Measurements from ENCODE around the gene VWA5B2.
A peak's percentile ranks its signal among the peaks of the same experiment; 100 is the strongest.
"Not testable (repeated sequence)": the region's sequence is repeated elsewhere in the genome, so short reads cannot be mapped to it uniquely, and the experiment has no call there.

Gene VWA5B2

GRCh38 chr3:184248454-184249411, 19.3 kb downstream of the VWA5B2 start, which contains the start of gene ALG3:
Gene ALG3, minus strand, starts transcription at chr3:184248962. Its CDS starts 22 bp downstream, at chr3:184248940.
- DNase-seq: peak; percentile 92

GRCh38 chr3:184249412-184250166, 20.2 kb downstream of the VWA5B2 start, which contains the start of gene EEF1AKMT4:
Gene EEF1AKMT4, plus strand, starts transcription at chr3:184249672. Its CDS starts 23 bp downstream, at chr3:184249695.
- peak; percentile 99 for DNase-seq

- peak; percentile 96 for DNase-seq
Measured at GRCh38 chr3:184250167-184250828, 20.9 kb downstream of the VWA5B2 start.

DNA sequence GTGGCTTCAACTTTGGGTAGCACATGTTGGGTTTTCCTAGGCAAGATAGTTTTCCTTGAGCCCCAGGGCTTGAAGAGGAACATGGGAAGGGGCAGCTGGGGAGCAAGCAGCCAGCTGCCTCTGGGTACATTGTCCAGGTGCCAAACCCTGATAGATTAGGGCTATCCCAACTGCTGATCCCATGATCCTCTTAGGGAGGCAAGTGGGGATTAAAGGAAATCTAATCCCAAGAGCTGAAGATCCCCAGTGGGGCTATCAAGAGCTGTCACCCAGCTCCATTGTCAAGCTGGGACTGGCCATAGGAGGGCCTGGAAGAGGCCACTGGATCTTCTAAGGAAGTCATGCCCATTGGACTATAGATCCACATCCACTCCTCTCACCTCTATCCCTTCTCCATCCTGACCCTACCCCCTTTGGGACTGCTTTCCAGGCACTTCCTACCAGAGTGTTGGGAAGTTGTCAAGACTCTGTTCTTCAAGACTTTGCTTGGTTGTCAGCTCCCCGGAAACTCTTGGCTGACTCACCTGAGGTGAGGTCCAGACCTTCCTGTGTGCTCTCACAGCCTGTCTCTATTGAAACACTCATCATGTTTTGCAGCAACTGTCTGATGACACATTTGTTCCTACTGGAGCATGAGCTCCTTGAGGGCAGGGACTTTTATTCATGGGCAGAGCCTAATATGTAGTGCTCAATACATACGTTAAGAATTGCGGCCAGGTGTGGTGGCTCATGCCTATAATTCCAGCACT, 26.1 kb downstream of the VWA5B2 start:
- DNase-seq: no peak

GRCh38 chr3:184257083-184257915, 27.9 kb downstream of the VWA5B2 start:
- DNase-seq: no peak

GRCh38 chr3:184258926-184259325, 29.5 kb downstream of the VWA5B2 start:
- no peak for DNase-seq

DNA sequence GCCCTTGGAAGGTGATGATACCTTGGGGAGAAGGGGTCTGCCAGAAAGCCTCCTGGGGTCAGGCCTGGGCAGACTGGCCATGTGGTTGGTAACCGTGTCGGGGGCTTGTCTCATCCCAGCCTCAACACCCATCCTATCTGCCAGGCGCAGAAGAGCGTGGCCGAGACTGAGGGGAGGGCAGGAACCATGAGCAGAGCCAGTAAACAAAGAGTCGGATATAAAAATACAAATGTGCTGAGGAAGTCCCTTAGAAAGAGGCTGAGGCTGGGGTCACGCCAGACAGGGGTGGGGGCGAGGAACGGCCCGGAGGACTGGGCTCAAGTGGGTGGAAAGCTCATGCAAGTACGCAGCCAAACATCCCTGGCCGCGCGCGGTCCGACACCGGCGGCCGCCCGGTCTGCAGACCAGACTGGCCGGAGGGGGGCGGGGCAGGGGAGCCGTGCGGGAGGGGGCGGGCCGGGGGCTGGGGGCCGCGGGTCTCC, 30.1 kb downstream of the VWA5B2 start:
- DNase-seq: no peak

- peak; percentile 18 for DNase-seq
Measured at GRCh38 chr3:184259878-184260723, 30.7 kb downstream of the VWA5B2 start.

GRCh38 chr3:184260724-184261269, 31.4 kb downstream of the VWA5B2 start:
- no peak for DNase-seq

DNA sequence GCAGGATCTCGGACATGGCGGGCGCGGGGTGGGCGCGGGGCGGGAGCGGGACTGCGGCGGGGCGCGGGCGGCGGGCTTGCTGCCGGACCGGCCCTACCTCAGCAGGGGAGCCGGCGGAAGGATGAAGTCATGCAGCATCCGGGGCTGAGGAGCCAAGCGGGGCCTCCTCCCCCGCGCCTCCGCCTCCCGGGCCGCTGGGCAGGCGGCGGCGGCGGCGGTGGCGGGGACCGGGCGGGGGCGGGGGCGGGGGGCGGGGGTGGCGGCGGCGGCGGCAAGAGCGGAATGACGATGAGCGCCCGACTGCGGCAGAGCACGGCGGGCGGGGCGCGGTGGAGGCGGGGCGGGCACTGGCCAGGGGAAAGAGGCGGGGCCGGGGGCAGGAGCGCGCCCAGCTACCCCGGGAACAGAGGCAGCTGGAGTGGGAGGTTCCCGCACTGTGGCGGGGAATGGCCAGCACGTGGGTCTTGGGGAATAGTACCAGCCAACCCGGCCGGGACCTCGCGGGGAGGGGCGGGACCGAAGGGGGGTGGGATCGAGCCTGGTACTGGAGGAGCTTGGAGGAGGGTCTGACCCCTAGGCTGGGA, 32.0 kb downstream of the VWA5B2 start, which contains the start of gene CAMK2N2:
CAMK2N2 (minus strand) TSS at position 284 of the 584 bp plus-strand sequence; CDS start at position 16, 268 bp downstream.
- peak; percentile 92 for DNase-seq

GRCh38 chr3:184261854-184262763, 32.7 kb downstream of the VWA5B2 start:
- peak; percentile 76 for DNase-seq

- DNase-seq: no peak
Measured at GRCh38 chr3:184262764-184263179, 33.4 kb downstream of the VWA5B2 start.

DNA sequence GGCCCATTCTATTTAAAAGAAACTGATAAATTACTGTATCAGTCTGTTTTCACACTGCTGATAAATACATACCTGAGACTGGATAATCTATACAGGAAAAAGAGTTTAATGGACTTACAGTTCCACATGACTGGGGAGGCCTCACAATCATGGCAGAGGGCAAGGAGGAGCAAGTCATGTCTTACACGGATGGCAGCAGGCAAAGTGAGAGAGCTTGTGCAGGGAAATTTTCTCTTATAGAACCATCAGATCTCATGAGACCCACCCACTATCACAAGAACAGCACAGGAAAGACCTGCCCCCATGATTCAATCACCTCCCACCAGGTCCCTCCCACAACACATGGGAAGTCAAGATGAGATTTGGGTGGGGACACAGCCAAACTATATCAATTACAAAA, 37.9 kb downstream of the VWA5B2 start:
- not testable (repeated sequence) for DNase-seq

GRCh38 chr3:184272269-184272668, 42.9 kb downstream of the VWA5B2 start:
- no peak for DNase-seq

DNA sequence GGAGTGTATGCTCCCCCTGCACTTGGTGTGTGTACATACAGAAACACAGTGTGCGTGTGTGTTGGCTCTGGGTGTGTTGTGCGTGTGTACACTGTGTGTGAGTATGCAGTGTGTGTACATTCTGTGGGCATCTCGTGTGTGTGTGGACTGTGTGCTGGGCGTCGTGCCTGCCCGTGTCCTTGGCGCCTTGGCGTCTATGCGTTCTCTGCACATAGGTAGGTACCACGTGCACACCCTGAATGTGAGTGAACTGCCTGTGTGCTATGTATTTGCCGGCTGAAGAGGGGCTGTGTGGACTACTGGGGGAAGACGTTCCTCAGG, 46.0 kb downstream of the VWA5B2 start:
- no peak for DNase-seq

GRCh38 chr3:184275961-184276910, 46.9 kb downstream of the VWA5B2 start, which contains the start of gene ECE2:
Gene ECE2, plus strand, starts transcription at chr3:184276022. Its CDS starts 132 bp downstream, at chr3:184276154.
- no peak for DNase-seq

- DNase-seq: no peak
Measured at GRCh38 chr3:184277366-184277765, 48.0 kb downstream of the VWA5B2 start.

Data from NCI-H1436 (cell line).